ENCODE measurements around the gene LIPT2.
"Not testable (repeated sequence)": the region's sequence is repeated elsewhere in the genome, so short reads cannot be mapped to it uniquely, and the experiment has no call there.

Gene LIPT2

GRCh38 chr11:74492974-74493790 lies at the start of gene LIPT2:
Gene LIPT2, minus strand, starts transcription at chr11:74493724. Its CDS starts 21 bp downstream, at chr11:74493703.
- DNase-seq: peak; percentile 97

GRCh38 chr11:74541466-74541865 lies 47.9 kb upstream of the LIPT2 start:
- DNase-seq: no peak

GRCh38 chr11:74540270-74540669 lies 46.7 kb upstream of the LIPT2 start:
- DNase-seq: no peak

- no peak for DNase-seq
These were observed 45.2 kb upstream of the LIPT2 start for GRCh38 chr11:74538680-74539079.

- no peak for DNase-seq
These were observed 42.0 kb upstream of the LIPT2 start for GRCh38 chr11:74535371-74536160.

GRCh38 chr11:74534946-74535275 lies 41.4 kb upstream of the LIPT2 start:
- not testable (repeated sequence) for DNase-seq

GRCh38 chr11:74534216-74534945 lies 40.9 kb upstream of the LIPT2 start:
- no peak for DNase-seq

- no peak for DNase-seq
These were observed 39.9 kb upstream of the LIPT2 start for GRCh38 chr11:74533421-74533820.

GRCh38 chr11:74532501-74533246 lies 39.1 kb upstream of the LIPT2 start:
- no peak for DNase-seq

GRCh38 chr11:74524978-74525377 lies 31.5 kb upstream of the LIPT2 start:
- DNase-seq: no peak

GRCh38 chr11:74524501-74524900 lies 31.0 kb upstream of the LIPT2 start:
- no peak for DNase-seq

- no peak for DNase-seq
These were observed 29.3 kb upstream of the LIPT2 start for GRCh38 chr11:74522776-74523175.

GRCh38 chr11:74521666-74522252 lies 28.2 kb upstream of the LIPT2 start:
- DNase-seq: no peak

GRCh38 chr11:74520927-74521665 lies 27.6 kb upstream of the LIPT2 start:
- no peak for DNase-seq

GRCh38 chr11:74520316-74520715 lies 26.8 kb upstream of the LIPT2 start:
- DNase-seq: no peak

GRCh38 chr11:74519710-74520109 lies 26.2 kb upstream of the LIPT2 start:
- no peak for DNase-seq

- not testable (repeated sequence) for DNase-seq
These were observed 24.1 kb upstream of the LIPT2 start for GRCh38 chr11:74517592-74517991.

GRCh38 chr11:74507582-74507981 lies 14.1 kb upstream of the LIPT2 start:
- DNase-seq: no peak

- no peak for DNase-seq
These were observed 13.3 kb upstream of the LIPT2 start for GRCh38 chr11:74506823-74507222.

- DNase-seq: no peak
These were observed 12.4 kb upstream of the LIPT2 start for GRCh38 chr11:74505911-74506310.

- DNase-seq: no peak
These were observed 10.7 kb upstream of the LIPT2 start for GRCh38 chr11:74504100-74504691.
